ENCODE measurements around the gene MPL.

Gene MPL

GRCh38 chr1:43334453-43335205 lies 3.0 kb upstream of the MPL start:
- TF ChIP-seq CTCF (IDR thresholded peaks at IDR 0.05) = no peak

- TF ChIP-seq CTCF (IDR thresholded peaks at IDR 0.05) = no peak
Observed at GRCh38 chr1:43338001-43338400, 383 bp downstream of the MPL start.

- no peak for TF ChIP-seq CTCF (IDR thresholded peaks at IDR 0.05)
Observed at GRCh38 chr1:43339584-43340232, 2.1 kb downstream of the MPL start.

- TF ChIP-seq CTCF (IDR thresholded peaks at IDR 0.05) = no peak
Observed at GRCh38 chr1:43340559-43340958, 2.9 kb downstream of the MPL start.

- TF ChIP-seq CTCF (IDR thresholded peaks at IDR 0.05) = no peak
Observed at GRCh38 chr1:43344267-43344850, 6.7 kb downstream of the MPL start.

- TF ChIP-seq CTCF (IDR thresholded peaks at IDR 0.05) = no peak
Observed at GRCh38 chr1:43345120-43345519, 7.5 kb downstream of the MPL start.

- TF ChIP-seq CTCF (IDR thresholded peaks at IDR 0.05) = no peak
Observed at GRCh38 chr1:43346636-43347035, 9.0 kb downstream of the MPL start.

Data from LNCAP (cell line).